HL-60/S4 treated with phorbol 12-myristate 13-acetate at 8.2 ng/mL for 4 days and 3 days (cell line): ENCODE data around the gene NRROS.
"Not testable (repeated sequence)": the region's sequence is repeated elsewhere in the genome, so short reads cannot be mapped to it uniquely, and the experiment has no call there.

Experiments used
- in situ Hi-C: fragments of 300-500 bp; cut with MboI; formaldehyde crosslinking; loops from 2 replicates; pipeline ENCODE4 v1.15.0; 2022; ENCODE audit warnings: low sequenced_read_pairs

Gene NRROS

GRCh38 chr3:196624067-196624790 lies 15.3 kb upstream of the NRROS start:
- in situ Hi-C loops = no loop called here

DNA sequence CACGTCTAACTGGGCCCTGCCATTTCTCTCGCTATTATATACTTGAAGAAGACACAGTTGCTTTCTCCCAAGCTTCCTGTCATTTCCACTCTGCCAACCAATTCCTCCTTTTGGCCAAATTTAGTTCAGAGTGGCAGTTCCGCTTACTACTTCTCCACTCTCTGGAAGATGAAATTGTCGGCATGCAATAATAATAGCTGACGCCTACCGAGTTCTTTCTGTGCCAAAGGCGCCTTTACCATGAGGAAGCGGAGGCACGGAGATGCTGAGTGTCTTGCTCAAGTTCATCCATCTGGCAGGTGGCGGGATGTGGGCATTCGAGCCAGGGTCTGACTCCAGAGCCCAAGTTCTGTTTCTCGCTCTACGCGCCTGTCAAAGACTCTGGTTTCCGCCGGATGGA lies 14.6 kb upstream of the NRROS start:
- in situ Hi-C loops = no loop called here

- in situ Hi-C loops = no loop called here
Measured at GRCh38 chr3:196625331-196625730, 14.2 kb upstream of the NRROS start.

GRCh38 chr3:196627918-196628231 lies 11.6 kb upstream of the NRROS start:
- in situ Hi-C loops = no loop called here

DNA sequence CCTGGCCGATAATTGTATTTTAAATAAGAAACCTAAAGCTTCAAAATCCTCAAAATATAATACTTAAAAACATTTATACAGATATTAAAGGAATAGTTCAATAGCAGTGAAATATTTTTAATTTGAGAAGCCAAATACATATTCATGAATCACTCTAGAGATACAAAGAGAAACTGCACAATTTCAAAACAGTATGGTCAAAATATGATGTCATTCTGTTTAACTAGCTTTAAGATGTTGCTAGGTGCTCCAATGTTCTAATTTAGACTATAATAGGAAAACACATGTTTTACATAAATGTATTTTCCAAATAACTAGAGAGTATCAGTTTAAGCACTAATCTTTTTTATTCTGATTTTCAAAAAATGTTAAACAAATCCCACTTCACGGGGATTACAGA lies 10.3 kb upstream of the NRROS start:
- in situ Hi-C loops = no loop called here

DNA sequence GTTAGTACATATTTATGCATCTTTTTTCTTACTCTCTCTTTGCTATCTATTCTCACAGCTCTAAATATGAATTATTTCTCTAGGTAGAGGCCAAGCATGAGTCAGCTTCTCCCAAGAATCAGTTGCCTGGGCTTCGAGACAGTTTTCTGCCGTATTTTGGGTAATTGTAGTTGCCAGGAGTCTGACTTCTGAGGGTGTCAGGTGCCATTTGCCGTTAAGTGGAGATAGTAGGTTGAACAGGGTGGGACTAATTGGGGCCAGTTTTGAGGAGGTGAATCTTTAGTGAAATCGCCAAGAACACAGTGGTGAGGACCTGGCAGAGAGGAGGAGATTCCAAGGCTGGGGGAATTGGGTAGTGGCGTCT lies 7.8 kb upstream of the NRROS start:
- in situ Hi-C loops = no loop called here

DNA sequence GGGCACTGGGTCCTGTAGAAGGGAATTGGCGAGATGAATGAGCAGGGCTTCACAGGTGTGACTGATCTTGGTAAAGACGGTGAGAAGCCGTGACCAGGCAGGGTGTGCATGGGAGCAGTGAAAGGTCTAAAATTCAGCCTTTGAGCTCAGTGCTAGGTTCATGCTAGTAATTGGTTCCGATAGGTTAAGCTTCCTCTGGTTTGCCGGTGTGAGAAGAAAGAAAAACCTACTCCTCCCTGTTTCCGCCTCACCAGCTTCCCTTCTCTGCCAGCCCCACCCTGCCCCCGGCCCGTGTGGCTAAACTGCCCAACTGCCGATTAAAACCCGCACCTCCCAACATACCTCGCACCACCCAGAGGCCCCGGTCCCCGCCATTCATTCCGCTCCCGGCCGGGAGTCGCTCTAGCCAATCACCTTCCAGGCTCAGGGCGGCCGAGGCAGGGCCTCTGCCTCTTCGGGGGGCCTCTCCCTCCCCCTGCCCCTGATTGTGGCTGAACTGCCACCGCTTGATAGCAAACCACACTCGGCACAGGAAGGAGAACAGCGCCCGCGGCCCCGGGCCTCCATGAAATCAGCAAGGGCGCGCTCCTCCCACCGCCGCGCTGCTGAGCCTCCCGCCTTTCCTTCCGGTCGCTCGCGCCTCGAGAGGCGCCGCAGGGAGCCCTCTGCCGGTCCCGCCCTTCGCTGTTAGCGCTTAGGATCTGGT lies 7.3 kb upstream of the NRROS start:
- in situ Hi-C loops = no loop called here

GRCh38 chr3:196633555-196634151 lies 5.8 kb upstream of the NRROS start:
- in situ Hi-C loops = no loop called here

DNA sequence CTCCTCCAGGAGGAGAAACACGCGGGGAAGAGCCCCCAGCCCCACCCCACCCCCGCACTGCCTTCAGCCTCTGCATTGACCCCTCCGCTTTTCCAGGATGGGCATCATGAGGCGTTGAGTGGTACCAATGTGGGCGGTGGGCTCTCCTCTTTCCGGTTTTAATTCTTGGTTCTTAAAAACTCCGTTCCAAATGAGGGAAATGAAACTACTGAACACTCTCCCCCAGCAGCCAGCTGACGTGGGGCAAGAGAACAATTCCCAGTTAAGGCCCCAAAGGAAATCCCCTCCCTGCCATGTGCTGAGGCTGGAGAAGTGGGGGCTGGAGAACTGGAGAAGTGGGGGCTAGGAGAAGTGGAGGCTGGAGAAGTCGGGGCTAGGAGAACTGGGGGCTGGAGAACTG lies 5.3 kb upstream of the NRROS start:
- in situ Hi-C loops = no loop called here

DNA sequence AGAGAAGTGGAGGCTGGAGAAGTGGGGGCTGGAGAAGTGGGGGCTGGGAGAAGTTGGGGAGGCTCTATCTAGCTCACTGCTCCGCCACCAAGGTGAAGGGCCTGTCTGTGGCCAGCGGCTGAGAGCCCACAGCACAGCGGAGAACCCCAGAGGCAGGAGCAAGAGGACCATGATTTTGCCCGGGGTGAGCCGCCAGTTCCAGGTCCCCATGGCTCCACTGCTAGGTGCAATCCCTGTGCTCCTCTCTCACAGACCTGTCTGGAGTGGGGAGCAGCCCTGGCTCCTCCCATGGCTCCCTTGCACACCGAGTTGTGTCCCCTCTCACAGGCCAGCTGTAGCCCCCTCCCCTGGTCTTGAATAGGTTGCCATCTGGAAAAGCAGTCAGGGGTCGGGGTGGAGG lies 4.7 kb upstream of the NRROS start:
- in situ Hi-C loops = no loop called here

DNA sequence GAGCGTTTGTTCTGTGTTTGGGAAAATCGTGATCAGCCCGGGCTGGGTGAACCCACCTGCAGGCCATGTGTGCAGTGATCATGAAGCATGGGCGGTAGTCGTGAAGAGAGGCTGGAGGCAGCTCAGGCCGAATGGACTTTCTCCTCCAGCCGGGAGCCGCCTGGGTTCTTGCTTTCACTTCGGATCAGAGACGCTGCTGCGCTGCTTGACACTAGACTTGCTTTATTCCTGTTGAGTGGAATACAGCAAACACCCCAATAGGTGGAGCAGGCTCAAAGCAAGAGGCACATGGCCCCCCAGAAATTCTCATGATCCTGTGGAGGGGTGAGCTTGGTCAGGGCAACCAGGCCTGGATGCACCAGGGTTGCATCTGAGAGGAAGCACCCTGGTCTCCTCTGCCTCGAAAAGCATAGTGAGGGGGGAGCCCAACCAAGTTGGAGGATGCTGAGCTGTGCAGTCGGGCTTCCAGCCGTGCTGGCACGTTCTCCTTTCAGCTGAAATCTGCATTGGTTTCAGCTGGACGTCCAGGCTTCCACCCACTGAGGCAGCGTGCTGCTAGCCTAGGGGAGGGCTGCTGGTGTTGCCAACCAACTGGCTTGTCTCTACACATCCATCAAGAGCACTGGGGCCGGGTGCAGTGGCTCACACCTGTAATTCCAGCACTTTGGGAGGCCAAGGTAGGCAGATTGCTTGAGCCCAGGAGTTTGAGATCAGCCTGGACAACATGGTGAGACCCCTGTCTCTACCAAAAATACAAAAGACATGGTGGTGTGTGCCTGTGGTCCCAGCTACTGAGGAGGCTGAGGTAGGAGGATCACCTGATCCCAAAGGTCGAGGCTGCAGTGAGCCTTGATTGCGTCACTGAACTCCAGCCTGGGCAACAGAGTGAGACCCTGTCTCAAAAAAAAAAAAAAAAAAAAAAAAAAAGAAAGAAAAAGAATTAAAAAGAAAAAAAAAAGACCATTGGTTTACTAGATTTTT lies 2.8 kb upstream of the NRROS start:
- in situ Hi-C loops = no loop called here

DNA sequence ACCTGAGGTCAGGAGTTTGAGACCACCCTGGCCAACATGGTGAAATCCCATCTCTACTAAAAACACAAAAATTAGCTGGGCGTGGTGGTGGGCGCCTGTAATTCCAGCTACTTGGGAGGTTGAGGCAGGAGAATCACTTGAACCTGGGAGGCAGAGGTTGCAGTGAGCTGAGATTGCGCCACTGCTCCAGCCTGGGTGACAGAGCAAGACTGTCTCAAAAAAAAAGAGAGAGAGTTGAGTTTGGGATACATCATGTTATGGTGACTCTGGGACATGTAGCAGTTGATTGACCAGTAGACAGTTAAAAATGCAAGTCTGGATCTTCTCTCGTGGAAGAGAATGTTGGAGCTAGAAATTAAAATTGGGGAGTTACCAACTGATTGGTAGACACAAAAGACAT lies 1.6 kb upstream of the NRROS start:
- in situ Hi-C loops = not testable (repeated sequence)

- in situ Hi-C loops = no loop called here
Measured at GRCh38 chr3:196638861-196639482, 522 bp upstream of the NRROS start.

- in situ Hi-C loops = no loop called here
Measured at GRCh38 chr3:196640297-196641018, 964 bp downstream of the NRROS start.

- in situ Hi-C loops = no loop called here
Measured at GRCh38 chr3:196641333-196642054, 2.0 kb downstream of the NRROS start.

GRCh38 chr3:196642434-196642833 lies 2.9 kb downstream of the NRROS start:
- in situ Hi-C loops = no loop called here

GRCh38 chr3:196643201-196643749 lies 3.8 kb downstream of the NRROS start:
- in situ Hi-C loops = no loop called here

GRCh38 chr3:196643761-196644160 lies 4.3 kb downstream of the NRROS start:
- in situ Hi-C loops = no loop called here

GRCh38 chr3:196645096-196645495 lies 5.6 kb downstream of the NRROS start:
- in situ Hi-C loops = no loop called here
